DMS79 treated with DMSO at 0.1 percent for 48 hours (cell line): ENCODE results near the gene MAX.
"Not testable (repeated sequence)": the region's sequence is repeated elsewhere in the genome, so short reads cannot be mapped to it uniquely, and the experiment has no call there.

Experiments
- DNase-seq: peaks from one replicate; lab custom pipeline; 2025; lab: John Stamatoyannopoulos, UW

The MAX gene

GRCh38 chr14:65104791-65105190, 2.5 kb upstream of the MAX start:
- no peak for DNase-seq

GRCh38 chr14:65103150-65103760, 938 bp upstream of the MAX start:
- peak; percentile 67 for DNase-seq

- no peak for DNase-seq
Observed at GRCh38 chr14:65101631-65102440, 481 bp downstream of the MAX start.

GRCh38 chr14:65100922-65101541, 1.3 kb downstream of the MAX start:
- no peak for DNase-seq

GRCh38 chr14:65098586-65098985, 3.7 kb downstream of the MAX start:
- no peak for DNase-seq

- no peak for DNase-seq
Observed at GRCh38 chr14:65096323-65097089, 5.8 kb downstream of the MAX start.

GRCh38 chr14:65095633-65096205, 6.6 kb downstream of the MAX start:
- peak; percentile 85 for DNase-seq

GRCh38 chr14:65092349-65092748, 10.0 kb downstream of the MAX start:
- no peak for DNase-seq

- not testable (repeated sequence) for DNase-seq
Observed at GRCh38 chr14:65087835-65088234, 14.5 kb downstream of the MAX start.

- not testable (repeated sequence) for DNase-seq
Observed at GRCh38 chr14:65086686-65087085, 15.6 kb downstream of the MAX start.

- no peak for DNase-seq
Observed at GRCh38 chr14:65084554-65085505, 17.5 kb downstream of the MAX start.

GRCh38 chr14:65082930-65083329, 19.4 kb downstream of the MAX start:
- DNase-seq = no peak

GRCh38 chr14:65080960-65081747, 21.2 kb downstream of the MAX start:
- no peak for DNase-seq

GRCh38 chr14:65079768-65080167, 22.5 kb downstream of the MAX start:
- no peak for DNase-seq

- DNase-seq = no peak
Observed at GRCh38 chr14:65079201-65079600, 23.1 kb downstream of the MAX start.

GRCh38 chr14:65077318-65077717, 25.0 kb downstream of the MAX start:
- no peak for DNase-seq

GRCh38 chr14:65075628-65076325, 26.5 kb downstream of the MAX start:
- DNase-seq = no peak

- no peak for DNase-seq
Observed at GRCh38 chr14:65074449-65075150, 27.7 kb downstream of the MAX start.
